NT2/D1 (cell line): ENCODE data around the gene RASAL2.

Experiments
- YY1 ChIP-seq: IDR thresholded peaks from 2 replicates; pipeline ENCODE4 v1.6.1; 2011; ENCODE audit not compliant: insufficient read length, insufficient read depth
- ZNF274 ChIP-seq: IDR thresholded peaks from 2 replicates; pipeline ENCODE4 v1.6.1; 2011; ENCODE audit warnings: mild to moderate bottlenecking, low read depth, low read length

DNA sequence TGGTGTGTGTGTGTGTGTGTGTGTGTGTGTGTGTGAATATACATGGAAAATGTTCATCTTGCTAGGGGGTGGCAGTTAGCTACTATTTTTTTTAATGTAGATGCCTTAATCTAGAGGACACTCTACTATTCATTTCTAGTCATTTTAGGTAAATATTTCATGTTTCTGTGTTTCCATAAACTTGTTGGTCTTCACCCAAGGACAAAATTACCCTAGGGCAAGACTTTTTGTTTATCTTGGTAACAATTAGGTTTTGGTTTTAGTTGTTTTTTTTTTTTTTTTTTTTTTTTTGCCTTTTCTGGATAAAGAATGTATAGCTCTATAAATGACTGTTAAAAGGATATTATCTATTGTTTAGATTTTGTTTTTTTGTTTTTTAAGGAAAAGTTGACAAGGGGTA lies 370.7 kb downstream of the RASAL2 start:
- TF ChIP-seq YY1 = no peak
- no peak for TF ChIP-seq ZNF274
